Uterus (tissue), 4 donors: ENCODE results near the gene LRRC25. TPM values are rescaled to one million over a fixed set of nuclear protein-coding genes. Genes with fewer than 3 reads are reported as not detected.

Experiments used
- DNase-seq, 2 donors: peaks; one replicate each; pipeline ENCODE4 v3.0.0-alpha.2; 2019 to 2020
- H3K27ac ChIP-seq, 2 donors: fragments of 200-600 bp; sonication (generic); 1 replicate in 1 of 2; 2 replicates in 1 of 2; pipeline ENCODE4 v1.5.1; 2016 to 2018
- H3K27me3 ChIP-seq, 2 donors: fragments of 200-600 bp; sonication (generic); one replicate each; pipeline ENCODE4 v1.5.1; 2018 to 2019; ENCODE audit warnings: control low read depth in 1 of 2
- H3K36me3 ChIP-seq, 2 donors: fragments of 200-600 bp; sonication (generic); one replicate each; pipeline ENCODE4 v1.5.1; 2019; ENCODE audit warnings: control low read depth in 1 of 2
- H3K4me1 ChIP-seq, 2 donors: fragments of 200-600 bp; sonication (generic); one replicate each; pipeline ENCODE4 v1.5.1; 2018 to 2019; ENCODE audit warnings: control low read depth in 1 of 2
- H3K4me3 ChIP-seq, 2 donors: fragments of 200-600 bp; sonication (generic); 1 replicate in 1 of 2; 2 replicates in 1 of 2; pipeline ENCODE4 v1.5.1; 2018 to 2019; ENCODE audit warnings: mild to moderate bottlenecking in 1 of 2
- H3K9me3 ChIP-seq, 2 donors: fragments of 200-600 bp; sonication (generic); one replicate each; pipeline ENCODE4 v1.5.1; 2019; ENCODE audit warnings: control low read depth in 1 of 2
- POLR2A ChIP-seq, 2 donors: fragments of 450-650 bp; IDR thresholded peaks; one replicate each; pipeline ENCODE4 v1.6.1; 2016; ENCODE audit warnings: antibody characterized with exemption in 2 of 2, mild to moderate bottlenecking in 1 of 2, moderate library complexity in 1 of 2
- intact Hi-C: fragments of 100-400 bp; cut with DNase I; formaldehyde crosslinking; loops from one replicate; pipeline ENCODE4 v1.15.1; 2023; ENCODE audit warnings: low total_unique reads
- total RNA-seq, 4 donors: library from RNA; depleted of rRNA in 3 of 4; stranded (reverse); fragments of >200 nt in 3 of 4; gene quantifications; one replicate each; pipeline versions ENCODE4 v1.1.0 to v1.2.4, GENCODE V29; 2014 to 2023
- TF ChIP-seq, protein P1 (sequence below), 4 experiments: fragments of 200-600 bp in 2 of 4; fragments of 450-650 bp in 2 of 4; sonication (generic) in 2 of 4; IDR thresholded peaks; one replicate each; pipeline ENCODE4 v1.5.1; 2016 to 2019; ENCODE audit warnings: antibody characterized with exemption in 4 of 4, mild to moderate bottlenecking in 2 of 4, moderate library complexity in 1 of 4
- donor health status: DM: yes; HTN: yes; CAD: no.

LRRC25 gene
- total RNA-seq, 4 donors from 2014 or later: 0.51 to 2.3 (median 1.9) TPM; not detected in 1

DNA sequence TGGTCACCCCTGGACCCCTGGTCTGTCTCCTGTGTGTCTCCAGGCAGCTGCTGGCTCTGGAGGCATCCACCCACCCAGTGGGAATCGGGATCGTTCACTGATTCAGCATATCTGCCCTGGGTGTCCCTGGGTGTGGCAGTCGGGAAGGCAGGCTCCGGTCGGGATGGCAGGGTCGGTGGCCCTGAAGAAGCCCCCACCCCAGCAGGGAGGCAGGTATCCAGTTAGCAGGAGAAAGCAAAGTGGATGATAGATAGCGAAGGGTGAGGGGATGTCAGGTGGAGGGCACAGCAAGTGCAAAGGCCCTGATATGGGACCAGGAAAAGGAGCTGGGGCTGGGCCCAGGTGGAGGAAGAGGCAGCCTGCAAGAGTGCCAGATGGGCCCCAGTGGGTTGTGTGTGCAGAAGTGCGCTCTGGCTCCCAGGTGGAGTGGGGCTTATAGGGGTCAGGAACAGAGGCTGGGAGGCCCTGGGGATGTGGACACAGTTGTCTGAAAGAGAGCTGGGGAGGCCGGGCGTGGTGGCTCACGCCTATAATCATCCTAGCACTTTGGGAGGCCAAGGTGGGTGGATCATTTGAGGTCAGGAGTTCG is 24.0 kb upstream of the LRRC25 start:
- Histone ChIP-seq H3K4me1 (peaks cover 0 to 31% of the 10 kb centered on the region in 2 donors), H3K27me3 (no peaks in the 10 kb centered on the region), H3K4me3 (no peak overlapping the region), H3K9me3 (no peaks in the 10 kb centered on the region), H3K36me3 (no peaks in the 10 kb centered on the region), H3K27ac (peak overlapping the region; percentile 90 to 93)
- TF ChIP-seq, protein P1, sequence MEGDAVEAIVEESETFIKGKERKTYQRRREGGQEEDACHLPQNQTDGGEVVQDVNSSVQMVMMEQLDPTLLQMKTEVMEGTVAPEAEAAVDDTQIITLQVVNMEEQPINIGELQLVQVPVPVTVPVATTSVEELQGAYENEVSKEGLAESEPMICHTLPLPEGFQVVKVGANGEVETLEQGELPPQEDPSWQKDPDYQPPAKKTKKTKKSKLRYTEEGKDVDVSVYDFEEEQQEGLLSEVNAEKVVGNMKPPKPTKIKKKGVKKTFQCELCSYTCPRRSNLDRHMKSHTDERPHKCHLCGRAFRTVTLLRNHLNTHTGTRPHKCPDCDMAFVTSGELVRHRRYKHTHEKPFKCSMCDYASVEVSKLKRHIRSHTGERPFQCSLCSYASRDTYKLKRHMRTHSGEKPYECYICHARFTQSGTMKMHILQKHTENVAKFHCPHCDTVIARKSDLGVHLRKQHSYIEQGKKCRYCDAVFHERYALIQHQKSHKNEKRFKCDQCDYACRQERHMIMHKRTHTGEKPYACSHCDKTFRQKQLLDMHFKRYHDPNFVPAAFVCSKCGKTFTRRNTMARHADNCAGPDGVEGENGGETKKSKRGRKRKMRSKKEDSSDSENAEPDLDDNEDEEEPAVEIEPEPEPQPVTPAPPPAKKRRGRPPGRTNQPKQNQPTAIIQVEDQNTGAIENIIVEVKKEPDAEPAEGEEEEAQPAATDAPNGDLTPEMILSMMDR (IDR thresholded peaks at IDR 0.05): no peak
- no peak for TF ChIP-seq POLR2A (IDR thresholded peaks at IDR 0.05)
- intact Hi-C loops: no loop called here
- DNase-seq: peak in 1 of 2 donors; percentile 26

DNA sequence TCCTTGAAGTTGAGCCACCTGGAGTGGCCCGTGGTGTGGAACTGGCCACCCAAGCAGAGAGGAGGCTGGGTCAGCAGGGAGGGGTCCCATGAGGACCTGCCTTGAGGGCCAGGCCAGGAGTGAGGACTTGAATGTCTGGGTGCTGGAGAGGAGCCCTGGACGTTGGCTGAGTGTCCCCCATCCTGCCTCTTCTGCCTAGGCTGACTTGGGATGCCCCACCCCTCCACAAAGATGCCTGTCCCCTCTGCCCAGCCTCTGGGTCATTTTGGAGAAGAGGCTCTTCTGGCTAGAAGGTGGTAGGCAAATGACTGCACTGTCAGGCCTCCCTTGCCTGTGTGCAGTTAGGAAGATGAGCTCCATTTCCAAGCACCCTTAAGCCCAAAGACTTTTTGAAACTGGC is 23.5 kb upstream of the LRRC25 start:
- intact Hi-C loops: no loop called here
- DNase-seq: peak in 1 of 2 donors; percentile 34
- TF ChIP-seq, protein P1 (IDR thresholded peaks at IDR 0.05): no peak
- no peak for TF ChIP-seq POLR2A (IDR thresholded peaks at IDR 0.05)
- H3K9me3 ChIP-seq: no peaks in the 10 kb centered on the region
- peak overlapping the region in 1 of 2 donors; percentile 62 for H3K4me3 ChIP-seq
- peaks cover 0 to 32% of the 10 kb centered on the region in 2 donors for H3K4me1 ChIP-seq
- peak overlapping the region; percentile 90 to 93 for H3K27ac ChIP-seq
- H3K27me3 ChIP-seq: no peaks in the 10 kb centered on the region
- no peaks in the 10 kb centered on the region for H3K36me3 ChIP-seq

DNA sequence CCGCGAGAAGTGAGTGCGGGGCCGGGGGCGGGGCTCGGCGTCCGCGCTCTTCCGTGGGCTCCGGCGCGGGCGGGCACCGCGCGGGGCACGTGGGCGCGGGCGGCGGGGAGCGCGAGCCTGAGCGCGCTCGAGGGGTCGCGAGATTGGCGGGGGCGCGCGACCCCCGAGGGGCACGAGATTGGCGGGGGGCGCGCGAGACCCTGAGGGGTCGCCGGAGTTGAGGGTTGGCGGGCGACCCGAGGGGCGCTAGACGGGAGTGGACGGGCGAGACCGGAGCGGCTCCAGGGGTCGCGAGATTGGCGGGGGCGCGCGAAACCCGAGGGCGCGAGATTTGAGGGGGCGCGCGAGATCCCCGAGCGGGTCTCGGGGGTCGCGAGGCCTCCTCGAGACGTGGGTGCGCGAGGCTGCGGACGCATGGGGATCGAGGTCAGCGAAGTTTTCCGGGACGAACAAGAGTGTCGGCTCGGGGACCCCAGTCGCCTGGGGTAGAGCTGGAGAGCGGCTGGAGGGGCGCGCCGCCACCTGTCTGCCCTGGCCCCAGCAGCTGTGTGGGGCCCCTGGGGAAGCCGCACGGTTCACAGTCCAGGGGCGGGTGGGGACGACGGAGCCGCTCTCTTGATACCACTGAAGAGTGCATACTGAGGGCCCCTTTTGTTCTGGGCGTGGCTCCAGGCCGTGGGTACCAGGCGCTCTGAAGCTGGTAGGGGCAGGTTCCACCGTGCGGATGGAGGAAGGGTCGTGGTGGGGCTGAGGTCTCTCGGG is 22.5 kb upstream of the LRRC25 start:
- Histone ChIP-seq H3K36me3 (no peaks in the 10 kb centered on the region), H3K4me1 (peaks cover 0 to 27% of the 10 kb centered on the region in 2 donors), H3K9me3 (no peaks in the 10 kb centered on the region), H3K27ac (peak overlapping the region; percentile 90 to 93), H3K4me3 (peak overlapping the region; percentile 37 to 62), H3K27me3 (no peaks in the 10 kb centered on the region)
- peak in 1 of 2 donors; percentile 59 for DNase-seq
- TF ChIP-seq, protein P1 (IDR thresholded peaks at IDR 0.05): no peak
- TF ChIP-seq POLR2A (IDR thresholded peaks at IDR 0.05): no peak
- intact Hi-C loops: loop anchor here (10.0 kb wide), 1 partner anchor 75 kb away; the partner anchor contains the start of gene PGPEP1

- no peaks in the 10 kb centered on the region for H3K36me3 ChIP-seq
- no peaks in the 10 kb centered on the region for H3K9me3 ChIP-seq
- intact Hi-C loops: loop anchor here (10.0 kb wide), 1 partner anchor 74 kb away; the partner anchor contains the start of gene PGPEP1
- TF ChIP-seq, protein P1 (IDR thresholded peaks at IDR 0.05): peak in 3 of 4 experiments; percentile 50 to 67 (median 66)
- TF ChIP-seq POLR2A (IDR thresholded peaks at IDR 0.05): peak; percentile 50 to 76
- peak; percentile 62 to 80 for DNase-seq
- H3K27me3 ChIP-seq: no peaks in the 10 kb centered on the region
- peak within 1 kb of the TSS; percentile 90 to 93 for H3K27ac ChIP-seq
- peak within 1 kb of the TSS; percentile 37 to 62 for H3K4me3 ChIP-seq
- peaks cover 0 to 33% of the 10 kb centered on the region in 2 donors for H3K4me1 ChIP-seq
Measured at GRCh38 chr19:18419195-18419698, 21.8 kb upstream of the LRRC25 start, which contains the start of gene SSBP4. Gene SSBP4 (plus strand): TSS chr19:18419398. CDS start chr19:18419649, 251 bp downstream.
